ENCODE measurements around the gene ALOX15. TPM values are rescaled to one million over a fixed set of nuclear protein-coding genes. Genes with fewer than 3 reads are reported as not detected.
"Not testable (repeated sequence)": the region's sequence is repeated elsewhere in the genome, so short reads cannot be mapped to it uniquely, and the experiment has no call there.

The ALOX15 gene
- total RNA-seq, 1 donor from 2014 or later: not detected

DNA sequence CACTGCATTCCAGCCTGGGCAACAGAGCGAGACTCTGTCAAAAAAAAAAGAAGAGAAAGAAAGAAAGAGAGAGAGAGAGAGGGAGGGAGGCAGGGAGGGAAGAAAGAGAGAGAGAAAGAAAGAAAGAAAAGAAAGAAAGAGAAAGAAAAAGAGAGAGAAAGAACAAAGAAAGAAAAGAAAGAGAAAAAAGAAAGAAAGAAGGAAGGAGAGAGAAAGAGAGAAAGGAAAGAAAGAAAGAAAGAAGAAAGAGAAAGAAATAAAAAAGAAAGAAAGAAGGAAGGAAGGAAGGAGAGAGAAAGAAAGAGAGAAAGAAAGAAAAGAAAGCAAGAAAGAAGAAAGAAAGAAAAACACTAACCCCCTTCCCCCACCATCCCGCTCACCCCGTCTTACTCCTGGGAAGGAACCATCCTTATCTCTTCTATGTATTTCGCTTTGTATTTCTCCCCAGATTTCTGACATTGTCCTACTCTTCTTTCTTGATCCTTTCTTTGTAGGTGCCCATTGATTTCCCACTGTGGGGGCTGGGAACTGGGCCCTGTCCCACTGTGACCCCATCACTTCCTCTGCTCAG is 20.9 kb downstream of the ALOX15 start:
- DNase-seq (ENCODE audit: low read depth in 2 of 2): no peak

DNA sequence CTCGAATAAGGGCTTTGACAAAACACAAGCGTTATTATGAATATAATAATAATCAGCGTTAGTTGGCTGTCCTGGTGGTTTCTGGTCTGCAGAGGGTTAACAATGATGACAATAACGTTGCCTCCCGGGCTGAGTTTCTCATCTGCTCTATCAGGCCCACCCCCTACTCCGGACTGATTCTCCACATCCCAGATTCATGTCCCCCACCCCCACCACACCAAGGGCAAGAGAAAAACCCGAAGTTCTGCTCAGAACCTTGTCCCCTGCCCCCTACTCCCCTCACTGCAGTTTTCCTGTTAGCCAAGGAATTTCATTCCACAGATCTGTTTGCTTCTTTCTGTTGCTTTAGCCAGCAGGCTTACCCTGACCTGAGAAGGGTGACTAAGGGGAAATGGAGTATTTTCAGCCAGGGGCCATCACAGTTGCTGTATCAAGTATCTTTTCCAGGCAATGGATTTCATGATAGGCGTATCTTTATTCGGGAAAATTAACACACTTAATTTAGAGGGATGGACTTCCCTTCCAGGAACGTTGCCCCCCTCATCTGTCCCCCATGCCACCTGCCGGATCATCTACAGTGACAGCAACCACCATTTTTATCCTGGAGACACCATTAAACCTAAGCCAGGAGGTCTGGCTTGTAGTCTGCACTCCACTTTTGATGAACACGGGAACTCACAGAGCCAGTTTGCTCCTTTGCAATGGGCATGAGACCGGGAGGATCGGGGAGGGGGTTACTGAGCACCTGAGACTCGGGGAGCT is 23.7 kb downstream of the ALOX15 start:
- no peak for DNase-seq (ENCODE audit: low read depth in 2 of 2)

DNA sequence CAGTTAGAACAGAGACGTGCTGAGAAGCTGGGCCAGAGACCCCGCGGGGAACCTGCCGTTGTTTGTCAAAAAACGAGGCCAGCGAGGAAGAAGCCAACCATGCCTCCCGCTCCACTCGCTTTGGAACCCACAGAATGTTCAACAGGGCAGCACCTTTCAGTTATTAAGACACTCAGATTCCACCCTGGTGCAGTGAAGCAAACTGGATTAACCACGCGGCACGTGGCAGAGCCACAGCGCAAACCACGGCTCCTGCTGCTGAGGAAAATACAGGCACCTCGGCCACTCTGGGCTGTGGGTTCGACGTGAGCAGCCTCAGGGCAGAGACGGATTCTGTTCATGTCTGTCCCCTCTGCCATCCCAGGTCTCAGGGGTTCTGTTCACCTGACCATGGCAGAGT is 24.4 kb downstream of the ALOX15 start:
- no peak for DNase-seq (ENCODE audit: low read depth in 2 of 2)

DNA sequence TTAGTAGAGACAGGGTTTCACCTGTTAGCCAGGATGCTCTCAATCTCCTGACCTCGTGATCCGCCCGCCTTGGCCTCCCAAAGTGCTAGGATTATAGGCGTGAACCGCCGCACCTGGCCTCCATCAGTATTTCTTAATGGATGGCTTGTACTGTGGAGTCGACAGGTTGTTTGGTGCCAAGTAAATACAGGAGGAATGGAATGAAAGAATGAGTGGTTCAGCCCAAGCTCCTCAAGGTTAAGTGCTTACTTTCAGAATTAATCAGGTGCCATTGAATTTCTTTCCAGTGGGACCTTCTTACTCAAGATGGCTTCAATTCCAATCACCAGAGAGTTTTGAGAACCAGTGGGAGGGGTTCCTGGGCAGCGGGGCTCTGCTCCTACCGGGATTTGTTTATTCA is 25.0 kb downstream of the ALOX15 start:
- no peak for DNase-seq (ENCODE audit: low read depth in 2 of 2)

DNA sequence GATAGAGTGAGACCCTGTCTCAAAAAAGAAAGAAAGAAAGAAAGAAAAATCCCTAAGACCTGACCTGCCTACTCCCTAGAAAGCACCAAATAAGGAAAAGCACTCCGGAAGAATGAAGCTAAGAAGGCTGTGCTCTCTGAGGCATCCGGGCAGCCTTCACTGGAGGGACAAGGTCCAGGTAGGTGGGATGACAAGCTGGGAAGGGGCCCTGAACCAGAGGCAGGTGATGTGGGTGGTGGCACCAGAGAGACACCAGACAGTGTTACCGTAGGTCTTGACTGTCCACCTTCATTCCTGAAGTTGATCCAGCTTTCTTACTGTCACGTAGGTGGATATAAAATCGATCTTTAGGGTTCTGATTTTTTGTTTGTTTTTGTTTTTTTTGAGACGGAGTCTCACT is 30.8 kb downstream of the ALOX15 start:
- no peak for DNase-seq (ENCODE audit: low read depth in 2 of 2)

DNA sequence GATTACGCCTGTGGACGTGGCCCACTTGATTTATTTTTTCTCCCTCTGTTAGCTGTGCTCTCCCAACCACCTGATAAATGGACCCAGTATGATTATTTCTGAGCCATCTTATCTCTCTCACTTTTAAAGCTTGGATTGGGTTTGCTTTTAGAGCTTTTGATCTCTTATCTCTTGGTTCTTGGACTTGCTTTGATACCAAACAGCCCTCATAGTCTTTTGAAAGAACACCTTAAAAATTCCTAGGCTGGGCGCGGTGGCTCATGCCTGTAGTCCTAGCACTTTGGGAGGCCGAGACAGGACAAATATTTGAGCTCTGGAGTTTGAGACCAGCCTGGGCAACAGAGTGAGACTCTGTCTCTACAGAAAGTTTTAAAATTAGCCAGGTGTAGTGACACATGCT is 31.3 kb downstream of the ALOX15 start:
- no peak for DNase-seq (ENCODE audit: low read depth in 2 of 2)

DNA sequence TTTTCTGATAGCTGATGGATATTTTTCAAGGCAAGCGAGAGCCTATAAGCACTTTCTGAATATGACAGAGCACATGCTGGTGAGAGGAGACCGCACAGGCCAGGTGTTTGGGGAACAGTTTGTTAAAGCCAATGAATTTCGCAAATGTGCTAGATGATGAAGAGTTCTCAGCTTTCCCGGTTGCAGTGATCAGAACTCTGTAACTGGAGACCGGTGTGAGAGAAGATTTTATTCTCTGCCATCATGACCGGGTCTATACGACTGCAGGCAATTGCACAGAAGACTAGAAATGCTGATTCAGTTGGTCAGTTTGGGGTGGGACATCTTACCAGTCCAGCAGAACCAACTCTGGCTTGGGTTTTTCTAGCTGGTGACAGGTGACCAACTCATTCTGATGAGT is 31.7 kb downstream of the ALOX15 start:
- no peak for DNase-seq (ENCODE audit: low read depth in 2 of 2)

DNA sequence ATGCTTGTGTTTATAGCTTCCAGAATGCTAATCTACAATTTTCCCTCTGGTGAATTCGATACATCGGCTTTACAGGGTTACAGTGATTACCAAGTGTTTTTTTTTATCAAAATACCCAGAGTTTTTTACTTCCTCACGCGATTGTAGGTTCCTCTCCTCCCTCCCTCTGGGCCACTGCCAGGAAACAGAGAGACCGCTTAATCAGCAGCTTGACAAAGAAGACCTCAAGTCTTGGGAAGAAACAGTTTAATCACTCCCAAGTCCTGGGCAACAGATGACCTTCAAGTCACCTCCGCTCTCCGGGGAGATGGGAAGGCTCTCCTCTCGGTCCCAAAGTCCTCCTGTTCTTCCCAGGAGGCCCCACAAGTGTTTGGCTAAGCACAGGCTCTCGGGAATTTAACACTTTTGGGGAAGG is 33.7 kb downstream of the ALOX15 start:
- DNase-seq (ENCODE audit: low read depth in 2 of 2): peak in 1 of 2 donors; percentile 19

DNA sequence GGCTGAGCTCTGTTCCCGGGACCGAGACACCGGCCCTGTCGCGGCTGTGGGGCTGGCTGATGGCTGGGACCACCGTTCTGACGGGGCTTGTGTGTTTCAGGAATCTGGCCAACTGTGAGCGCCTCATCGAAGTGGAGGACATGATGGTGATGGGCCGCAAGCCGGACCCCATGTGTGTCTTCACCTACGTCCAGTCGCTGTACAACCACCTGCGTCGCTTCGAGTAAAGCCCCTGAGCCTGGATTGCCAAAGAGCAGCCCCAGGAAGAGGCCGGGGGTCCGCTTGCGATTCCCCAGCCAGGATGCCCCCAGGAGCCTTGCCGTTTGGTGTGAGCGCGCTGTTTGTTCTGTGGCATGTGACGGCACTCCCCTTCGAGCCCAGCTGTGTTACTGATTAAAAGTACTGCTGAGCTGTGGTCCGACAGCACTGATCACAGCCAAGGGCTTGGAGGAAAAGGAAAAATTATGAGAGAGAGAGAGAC is 34.2 kb downstream of the ALOX15 start:
- no peak for DNase-seq (ENCODE audit: low read depth in 2 of 2)

DNA sequence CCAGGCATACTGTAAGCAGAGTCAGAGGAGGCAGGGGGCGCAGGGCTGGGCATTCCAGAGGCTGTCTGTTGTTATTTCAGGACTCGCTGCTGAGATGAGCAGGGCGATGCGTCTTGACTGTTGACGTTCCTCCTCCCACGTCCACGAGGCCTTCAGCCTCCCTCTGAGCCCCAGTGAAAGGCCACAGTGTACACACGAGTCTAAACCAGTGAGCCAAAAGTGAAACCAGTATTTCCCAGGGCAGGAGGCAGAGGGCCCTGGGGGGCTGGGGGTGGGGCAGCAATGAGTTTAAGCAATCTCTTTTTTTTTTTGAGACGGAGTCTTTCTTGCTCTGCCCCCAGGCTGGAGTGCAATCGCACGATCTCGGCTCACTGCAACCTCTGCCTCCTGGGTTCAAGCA is 35.7 kb downstream of the ALOX15 start:
- DNase-seq (ENCODE audit: low read depth in 2 of 2): no peak

DNA sequence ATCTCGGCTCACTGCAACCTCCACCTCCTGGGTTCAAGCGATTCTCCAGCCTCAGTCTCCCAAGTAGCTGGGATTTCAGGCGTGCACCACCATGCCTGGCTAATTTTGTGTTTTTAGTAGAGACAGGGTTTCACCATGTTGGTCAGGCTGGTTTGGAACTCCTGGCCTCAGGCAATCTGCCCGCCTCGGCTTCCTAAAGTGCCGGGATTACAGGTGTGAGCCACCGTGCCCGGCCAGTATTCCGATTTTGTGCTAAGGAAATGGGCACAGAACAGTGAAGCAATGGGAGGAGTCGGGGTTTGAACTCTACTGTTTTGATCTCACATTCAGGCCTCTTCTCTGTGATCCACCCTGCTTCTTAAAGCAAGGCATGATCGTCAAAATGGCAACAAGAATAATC is 36.7 kb downstream of the ALOX15 start:
- not testable (repeated sequence) for DNase-seq (ENCODE audit: low read depth in 2 of 2)

DNA sequence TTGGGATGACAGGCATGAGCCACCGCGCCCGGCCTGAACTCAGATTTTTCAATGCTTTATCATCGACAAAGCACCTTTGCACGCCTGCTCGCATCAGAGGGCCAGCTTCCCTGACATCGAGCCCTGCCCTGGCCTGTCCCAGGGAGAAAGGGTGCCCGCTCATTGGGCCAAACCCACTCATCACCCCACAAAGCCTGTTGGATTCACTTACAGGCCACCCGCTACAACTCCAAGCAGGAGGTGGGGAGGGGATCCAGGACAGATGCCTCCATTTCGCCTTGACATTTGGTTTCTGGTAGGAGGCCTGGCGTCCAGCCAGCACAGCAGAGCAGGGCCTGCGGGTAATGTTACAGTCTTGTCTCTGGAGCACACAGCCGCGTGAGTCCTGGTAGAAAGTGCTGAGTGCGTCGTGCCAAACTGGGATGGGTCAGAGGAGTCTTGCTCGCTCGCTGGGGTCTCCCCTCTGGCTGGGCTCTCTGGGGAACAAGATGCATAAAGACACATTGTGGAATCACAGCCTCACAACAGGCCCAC is 37.3 kb downstream of the ALOX15 start:
- no peak for DNase-seq (ENCODE audit: low read depth in 2 of 2)

DNA sequence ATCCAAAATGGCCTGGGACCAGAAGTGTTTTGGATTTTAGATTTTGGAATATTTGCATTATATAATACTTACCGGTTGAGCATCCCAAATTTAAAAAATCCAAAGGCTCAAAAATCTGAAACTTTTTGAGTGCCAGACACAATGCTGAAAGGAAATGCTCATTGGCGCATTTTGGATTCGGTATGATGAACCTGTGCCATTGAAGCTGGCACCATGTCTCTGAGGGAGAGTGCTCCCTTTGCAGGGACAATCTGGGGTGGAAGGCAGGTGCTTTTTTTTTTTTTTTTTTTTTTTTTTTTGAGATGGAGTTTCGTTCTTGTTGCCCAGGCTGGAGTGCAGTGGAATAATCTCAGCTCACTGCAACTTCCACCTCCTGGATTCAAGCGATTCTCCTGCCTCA is 39.4 kb downstream of the ALOX15 start:
- no peak for DNase-seq (ENCODE audit: low read depth in 2 of 2)

DNA sequence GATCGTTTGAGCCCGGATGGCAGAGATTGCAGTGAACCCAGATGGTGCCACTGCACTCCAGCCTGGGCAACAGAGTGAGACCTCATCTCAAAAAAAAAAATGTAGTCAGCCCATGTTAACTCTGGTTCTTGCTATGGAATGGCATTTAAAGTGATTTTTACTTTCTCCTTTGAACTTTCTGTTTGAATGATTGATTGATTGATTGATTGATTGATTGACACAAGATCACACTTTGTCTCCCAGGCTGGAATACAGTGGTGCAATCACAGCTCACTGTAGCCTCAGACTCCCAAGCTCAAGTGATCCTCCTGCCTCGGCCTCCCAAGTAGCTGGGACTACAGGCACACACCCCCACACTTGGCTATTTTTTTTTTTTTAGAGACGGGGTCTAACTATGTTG is 40.2 kb downstream of the ALOX15 start:
- no peak for DNase-seq (ENCODE audit: low read depth in 2 of 2)

DNA sequence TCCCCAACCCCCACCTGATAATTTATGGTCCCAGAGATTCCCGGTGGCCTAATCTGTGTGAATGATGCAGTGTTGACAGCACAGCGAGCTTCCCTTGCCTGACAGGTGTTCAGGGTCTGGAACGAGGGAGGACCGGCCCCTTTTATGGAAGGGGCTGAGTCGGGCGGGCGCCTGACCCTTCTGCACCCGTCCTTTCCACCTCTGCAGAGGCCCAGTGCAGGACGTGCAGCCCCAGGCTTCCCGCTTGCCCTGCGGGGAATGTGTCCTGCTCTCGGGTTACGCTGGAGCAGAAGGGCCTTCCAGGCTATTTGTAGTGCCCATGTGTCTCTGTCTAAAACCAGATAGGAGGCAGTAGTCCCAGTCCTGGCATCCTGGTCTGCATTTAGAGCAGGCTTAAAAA is 40.9 kb downstream of the ALOX15 start:
- no peak for DNase-seq (ENCODE audit: low read depth in 2 of 2)

DNA sequence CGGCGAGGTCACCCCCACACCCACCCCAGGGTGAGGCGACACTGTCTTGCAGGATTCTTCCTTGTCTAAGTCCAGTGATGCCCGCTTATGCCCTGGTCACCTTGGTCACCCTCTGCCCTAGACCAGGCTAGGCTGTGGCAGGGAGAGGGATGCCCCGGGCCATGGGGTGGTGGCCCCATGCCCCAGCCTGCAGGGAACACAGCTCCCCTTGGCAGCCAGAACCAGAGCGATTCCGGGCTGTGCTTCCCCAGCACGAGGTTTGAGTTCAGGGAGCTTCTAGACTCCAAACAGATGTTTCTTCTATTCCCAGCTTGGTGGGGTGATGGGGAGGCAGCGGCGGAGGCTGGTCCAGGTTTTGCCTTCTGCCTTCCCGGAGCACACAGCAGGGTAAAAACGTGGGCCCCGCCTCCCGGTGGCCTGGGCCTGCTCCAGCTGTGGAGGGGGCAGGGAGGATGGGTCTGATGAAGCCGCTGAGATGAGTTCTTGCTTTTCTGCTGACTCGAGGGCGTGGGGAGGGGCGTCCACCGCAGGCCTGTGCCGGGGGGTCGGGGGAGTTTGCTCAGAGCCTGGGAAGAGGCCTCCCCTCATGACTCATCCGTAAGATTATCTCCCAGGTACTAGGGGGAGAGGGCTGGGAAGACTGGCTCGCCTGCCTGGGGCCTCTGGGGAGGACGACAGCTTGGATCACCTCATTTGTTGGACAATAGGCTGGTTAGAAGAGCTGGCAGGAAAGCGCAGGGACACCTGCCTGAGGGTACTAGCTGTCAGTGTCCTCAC is 41.8 kb downstream of the ALOX15 start:
- DNase-seq (ENCODE audit: low read depth in 2 of 2): no peak

DNA sequence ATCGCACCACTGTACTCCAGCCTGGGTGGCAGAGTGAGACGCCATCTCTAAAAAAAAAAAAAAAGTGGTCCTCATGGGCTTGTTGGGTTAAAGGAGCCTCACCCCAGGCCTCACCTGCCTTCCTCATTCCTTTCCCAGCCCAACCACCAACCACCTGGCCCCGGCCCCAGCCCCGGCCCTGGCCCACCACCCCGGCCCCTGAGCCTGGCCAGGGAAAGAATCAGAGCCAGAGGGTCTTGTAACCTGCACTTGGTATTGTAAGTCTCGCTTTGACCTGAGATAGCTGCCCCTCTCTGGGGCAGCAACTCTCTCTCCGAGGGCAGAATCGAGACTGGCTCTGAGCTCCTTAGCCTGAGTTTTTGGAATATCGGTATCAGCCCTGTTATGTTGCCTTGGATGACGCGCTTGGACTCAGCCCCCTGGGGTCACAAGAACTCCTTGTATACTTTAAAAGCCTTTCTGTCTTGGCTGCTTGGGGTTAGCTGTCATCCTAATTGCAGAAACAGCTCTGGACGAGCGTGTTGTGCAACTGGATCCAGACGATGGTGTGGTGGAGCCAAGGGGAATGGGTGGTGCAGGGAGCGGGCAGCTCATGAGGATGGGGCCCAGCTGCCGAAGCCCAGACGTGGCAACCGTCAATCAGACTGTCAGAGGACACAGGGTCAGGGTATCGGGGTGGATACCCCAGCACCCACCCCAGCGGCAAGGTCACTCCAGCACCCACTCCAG is 42.5 kb downstream of the ALOX15 start:
- no peak for DNase-seq (ENCODE audit: low read depth in 2 of 2)

DNA sequence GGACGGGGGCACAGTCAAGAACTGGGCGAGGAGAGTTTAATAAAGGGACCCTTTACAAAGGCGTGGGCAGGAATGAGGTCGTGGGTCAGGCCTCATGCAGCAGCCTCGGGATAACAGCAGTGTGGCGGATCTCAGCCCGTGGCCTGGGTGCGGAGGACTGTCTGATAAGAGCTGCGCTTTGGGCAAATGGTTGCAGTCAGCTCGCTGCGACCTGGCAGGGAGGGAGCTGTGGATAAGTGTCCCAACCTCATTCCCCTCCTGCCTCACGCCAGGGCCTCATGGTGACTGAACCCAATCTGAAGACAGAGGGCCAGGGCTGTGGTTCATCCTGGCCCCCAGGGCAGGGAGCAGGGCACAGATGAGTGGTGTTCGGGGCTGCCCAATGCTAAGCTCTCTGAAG is 43.5 kb downstream of the ALOX15 start:
- DNase-seq (ENCODE audit: low read depth in 2 of 2): no peak

DNA sequence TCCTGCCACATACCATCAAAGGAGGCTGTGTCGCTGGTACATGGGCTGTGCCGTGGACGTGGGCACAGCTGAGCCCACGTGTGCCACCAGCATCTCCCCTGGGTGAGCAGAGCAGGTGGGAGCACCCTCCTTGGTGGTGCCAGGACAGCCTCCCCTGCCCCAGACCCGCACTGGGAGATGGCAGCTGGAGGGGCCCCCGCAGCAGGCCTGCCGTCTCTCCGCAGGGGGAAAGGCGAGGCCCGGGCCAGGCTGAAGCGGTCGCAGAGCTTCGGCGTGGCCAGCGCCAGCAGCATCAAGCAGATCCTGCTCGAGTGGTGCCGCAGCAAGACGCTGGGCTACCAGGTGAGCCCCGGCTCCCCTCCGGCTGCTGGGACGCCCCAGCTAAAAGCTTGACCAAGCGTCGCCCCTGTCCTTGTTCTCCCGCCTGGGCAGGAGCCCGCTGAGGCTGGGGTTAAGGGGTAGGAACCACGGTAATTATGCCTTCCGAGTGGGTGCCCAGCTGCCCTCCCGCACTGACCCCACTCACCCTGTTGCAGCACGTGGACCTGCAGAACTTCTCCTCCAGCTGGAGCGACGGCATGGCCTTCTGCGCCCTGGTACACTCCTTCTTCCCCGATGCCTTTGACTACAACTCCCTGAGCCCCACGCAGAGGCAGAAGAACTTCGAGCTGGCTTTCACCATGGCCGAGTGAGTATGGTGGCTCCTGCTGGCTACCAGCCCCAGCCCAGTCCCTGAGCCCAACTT is 44.7 kb downstream of the ALOX15 start:
- DNase-seq (ENCODE audit: low read depth in 2 of 2): no peak

DNA sequence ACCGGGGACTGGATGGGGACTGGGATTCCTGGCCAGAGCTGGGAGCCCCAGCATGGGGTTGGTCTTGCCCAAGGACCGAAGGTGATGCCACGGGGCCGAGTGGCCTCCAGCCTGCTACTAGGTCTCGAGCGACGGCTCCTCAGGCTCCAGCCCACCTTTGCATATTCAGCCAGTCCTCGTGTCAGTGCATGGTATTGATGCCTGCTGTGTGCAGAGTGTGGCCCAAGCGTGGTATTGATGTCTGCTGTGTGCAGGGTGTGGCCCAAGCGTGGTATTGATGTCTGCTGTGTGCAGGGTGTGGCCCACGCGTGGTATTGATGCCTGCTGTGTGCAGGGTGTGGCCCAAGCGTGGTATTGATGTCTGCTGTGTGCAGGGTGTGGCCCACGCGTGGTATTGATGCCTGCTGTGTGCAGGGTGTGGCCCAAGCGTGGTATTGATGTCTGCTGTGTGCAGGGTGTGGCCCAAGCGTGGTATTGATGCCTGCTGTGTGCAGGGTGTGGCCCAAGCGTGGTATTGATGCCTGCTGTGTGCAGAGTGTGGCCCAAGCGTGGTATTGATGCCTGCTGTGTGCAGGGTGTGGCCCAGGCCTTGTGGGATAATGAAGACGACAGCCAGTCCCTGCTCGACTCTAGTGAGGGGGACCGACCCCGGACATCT is 45.7 kb downstream of the ALOX15 start:
- DNase-seq (ENCODE audit: low read depth in 2 of 2): not testable (repeated sequence)
